HepG2 (cell line): ENCODE data around the gene WIZ. TPM values are rescaled to one million over a fixed set of nuclear protein-coding genes. Genes with fewer than 3 reads are reported as not detected.
A peak's percentile ranks its signal among the peaks of the same experiment; 100 is the strongest.

Experiments used
- ATAC-seq: fragments of 200-7000 bp; cut with Tn5 transposase; 3 replicates; pipeline ENCODE4 v1.9.1; 2020; ENCODE audit warnings: mild to moderate bottlenecking, moderate library complexity
- BruUV-seq: library from RNA; stranded (reverse); fragments of 400-500 nt; replicated peaks from 2 replicates; lab custom pipeline; 2021; lab: Mats Ljungman, UMichigan
- CTCF ChIA-PET: fragments of 300-600 bp; formaldehyde crosslinking; extraction: SDS; loops from one replicate; lab custom pipeline; 2021; ENCODE audit warnings: low total read pairs, inconsistent platforms, low intra/inter-chr PET ratio; lab: Yijun Ruan, JAX
- POLR2A ChIA-PET: fragments of 350-600 bp; sonication (Branson Sonifier 250); formaldehyde crosslinking; loops from one replicate; lab custom pipeline; 2020; ENCODE audit warnings: antibody characterized with exemption, inconsistent platforms; lab: Yijun Ruan, JAX
- DNase-seq: peaks from one replicate; pipeline ENCODE4 v3.0.0-alpha.2; 2015; ENCODE audit warnings: low spot score
- FAIRE-seq: peaks from 3 replicates; lab custom pipeline; 2011; peaks lifted over from hg19 to GRCh38; lab: Jason Lieb, UNC
- H2AFZ ChIP-seq: one replicate; pipeline ENCODE4 v1.6.1; 2011; ENCODE audit warnings: low read length, inconsistent platforms
- H3K27ac ChIP-seq: fragments of 300-600 bp; 3 replicates; pipeline ENCODE4 v1.8.0; 2011; ENCODE audit warnings: mixed run types, mild to moderate bottlenecking, mixed read lengths, low read length, inconsistent platforms; ENCODE audit not compliant: insufficient read depth; ENCODE audit errors: extremely low read length
- H3K27me3 ChIP-seq, 2 experiments: fragments of 200-600 bp in 1 of 2; 2 replicates in 1 of 2; 3 replicates in 1 of 2; pipeline versions ENCODE4 v1.6.0 to v1.8.0; 2011; ENCODE audit warnings: low read length in 2 of 2, mild to moderate bottlenecking in 2 of 2, moderate library complexity in 2 of 2, inconsistent platforms in 1 of 2; ENCODE audit not compliant: insufficient read depth in 2 of 2, control insufficient read depth in 1 of 2
- H3K36me3 ChIP-seq, 2 experiments: fragments of 200-600 bp in 1 of 2; replicated peaks in 1 of 2; 2 replicates in 1 of 2; 3 replicates in 1 of 2; pipeline versions ENCODE4 v1.5.1 to v1.8.0; 2011; ENCODE audit warnings: low read length in 2 of 2, inconsistent platforms in 1 of 2; ENCODE audit not compliant: insufficient read depth in 2 of 2, control insufficient read depth in 1 of 2
- H3K4me1 ChIP-seq: 2 replicates; pipeline ENCODE4 v1.5.1; 2012; ENCODE audit warnings: low read length, inconsistent platforms; ENCODE audit not compliant: insufficient read depth
- H3K4me2 ChIP-seq: 2 replicates; pipeline ENCODE4 v1.6.0; 2011; ENCODE audit warnings: low read depth, low read length, inconsistent platforms
- H3K4me3 ChIP-seq, 3 experiments: fragments of 200-600 bp in 1 of 3; sonication (generic), shearing (Covaris generic) in 1 of 3; replicated peaks in 1 of 3; 2 replicates each; pipeline ENCODE4 v1.5.1; 2011 to 2016; ENCODE audit warnings: low read length in 3 of 3, inconsistent platforms in 2 of 3, low read depth in 2 of 3, mild to moderate bottlenecking in 2 of 3, control low read depth in 1 of 3, mixed read lengths in 1 of 3; ENCODE audit not compliant: insufficient read depth in 1 of 3
- H3K79me2 ChIP-seq: one replicate; pipeline ENCODE4 v1.6.1; 2011; ENCODE audit warnings: low read length, inconsistent platforms; ENCODE audit not compliant: insufficient read depth
- H3K9ac ChIP-seq: 2 replicates; pipeline ENCODE4 v1.6.0; 2011; ENCODE audit warnings: mild to moderate bottlenecking, low read depth, low read length, inconsistent platforms; ENCODE audit not compliant: insufficient read depth
- H3K9me3 ChIP-seq: 2 replicates; pipeline ENCODE4 v1.5.1; 2012; ENCODE audit warnings: mild to moderate bottlenecking, low read length
- H4K20me1 ChIP-seq: 2 replicates; pipeline ENCODE4 v1.6.0; 2011; ENCODE audit warnings: inconsistent platforms, mild to moderate bottlenecking, low read length, moderate library complexity; ENCODE audit not compliant: insufficient read depth
- ARHGAP35 ChIP-seq: sonication (generic); formaldehyde crosslinking; IDR thresholded peaks from 2 replicates; pipeline ENCODE4 v1.9.0; 2022; ENCODE audit warnings: mild to moderate bottlenecking, inconsistent platforms, moderate library complexity, missing genetic modification reagents, borderline replicate concordance
- ARNTL ChIP-seq: sonication (generic); formaldehyde crosslinking; IDR thresholded peaks from 2 replicates; pipeline ENCODE4 v1.4.0; 2020; ENCODE audit warnings: mild to moderate bottlenecking, missing genetic modification reagents
- CENPBD1 ChIP-seq: sonication (generic); formaldehyde crosslinking; IDR thresholded peaks from 2 replicates; pipeline ENCODE4 v1.8.0; 2022; ENCODE audit warnings: missing genetic modification reagents, low read depth, mild to moderate bottlenecking, borderline replicate concordance
- CHCHD3 ChIP-seq: sonication (generic); formaldehyde crosslinking; IDR thresholded peaks from 2 replicates; pipeline ENCODE4 v1.8.0; 2022; ENCODE audit warnings: mild to moderate bottlenecking, missing genetic modification reagents, moderate library complexity
- MYC ChIP-seq: sonication (generic); formaldehyde crosslinking; IDR thresholded peaks from 2 replicates; pipeline ENCODE4 v1.9.0; 2021; ENCODE audit warnings: missing genetic modification reagents, borderline replicate concordance
- PITX1 ChIP-seq: sonication (generic); formaldehyde crosslinking; IDR thresholded peaks from 2 replicates; pipeline ENCODE4 v1.5.1; 2020; ENCODE audit warnings: mild to moderate bottlenecking, missing genetic modification reagents
- PRDM15 ChIP-seq: sonication (generic); formaldehyde crosslinking; IDR thresholded peaks from 2 replicates; pipeline ENCODE4 v1.4.0; 2020; ENCODE audit warnings: missing genetic modification reagents
- RAD21 ChIP-seq: fragments of 450-650 bp; formaldehyde crosslinking; IDR thresholded peaks from 2 replicates; pipeline ENCODE4 v1.5.0; 2020; ENCODE audit warnings: mild to moderate bottlenecking
- TCF12 ChIP-seq, 2 experiments: fragments of 450-650 bp in 1 of 2; sonication (generic) in 1 of 2; formaldehyde crosslinking in 1 of 2; IDR thresholded peaks; 2 replicates each; pipeline versions ENCODE4 v1.6.1 to v1.8.0; 2017 to 2022; ENCODE audit warnings: antibody characterized with exemption in 1 of 2, mild to moderate bottlenecking in 1 of 2, missing genetic modification reagents in 1 of 2, moderate library complexity in 1 of 2
- ZNF280D ChIP-seq: sonication (generic); formaldehyde crosslinking; IDR thresholded peaks from 2 replicates; pipeline ENCODE4 v1.5.1; 2020; ENCODE audit warnings: mild to moderate bottlenecking, missing genetic modification reagents
- ZNF362 ChIP-seq: sonication (generic); formaldehyde crosslinking; IDR thresholded peaks from 2 replicates; pipeline ENCODE4 v1.4.0; 2020; ENCODE audit warnings: missing genetic modification reagents, mild to moderate bottlenecking, borderline replicate concordance
- ZNF761 ChIP-seq: sonication (generic); formaldehyde crosslinking; conservative IDR thresholded peaks from 2 replicates; pipeline ENCODE4 v1.4.0; 2020; ENCODE audit warnings: mild to moderate bottlenecking, missing genetic modification reagents
- WGBS: methylation state at CpG from one replicate; pipeline ENCODE4 v1.1.6; 2017; ENCODE audit warnings: low lambda C conversion rate; 5-methylcytosine and 5-hydroxymethylcytosine counted together
- in situ Hi-C: cut with HindIII; loops from 2 replicates; pipeline ENCODE4 v1.10.0; 2017; ENCODE audit warnings: low pct_unique_long_range_greater_than_20kb; ENCODE audit not compliant: extremely low pct_ligation_motif_present
- intact Hi-C: fragments of 100-400 bp; cut with micrococcal nuclease; formaldehyde crosslinking; loops from one replicate; pipeline ENCODE4 v1.10.0; 2022; ENCODE audit not compliant: unreplicated experiment
- polyA plus RNA-seq, 8 experiments: library from polyadenylated mRNA; depleted of rRNA in 3 of 8; stranded (reverse) in 7 of 8; unstranded in 1 of 8; fragments of >200 nt; fragmentation: Illumina TruSeq in 4 of 8; extraction: Trizol in 4 of 8; gene quantifications; 2 replicates each; pipeline versions ENCODE4 v1.2.1 to v1.2.3, GENCODE V29; 2011 to 2016; ENCODE audit warnings: low read depth in 4 of 8, missing spikeins in 1 of 8, mixed read lengths in 1 of 8; ENCODE audit not compliant: insufficient read depth in 1 of 8
- total RNA-seq, 5 experiments: library from RNA; depleted of rRNA; stranded (reverse); fragments of >200 nt; fragmentation: Illumina TruSeq; extraction: Trizol; gene quantifications; 2 replicates each; pipeline ENCODE4 v1.2.3, GENCODE V29; 2016; ENCODE audit warnings: low read depth in 1 of 5

WIZ gene
- total and polyA plus RNA-seq, 2 of the 13 experiments (the other 11 are each of a cell fraction or from before 2014, with no cell fraction given), result 4.7 to 4.8 TPM

- TF ChIP-seq ZNF280D (CRISPR knock-in tag) (no peak), ARNTL (CRISPR knock-in tag) (peak; percentile 22; the same call in 1 of the 2 replicates), ARHGAP35 (CRISPR knock-in tag) (no peak), CENPBD1 (CRISPR knock-in tag) (no peak), MYC (peak; percentile 85), ZNF761 (peak; percentile 69; the same call in 1 of the 2 replicates)
- TF ChIP-seq, all 625 proteins: peak for 270
Measured at GRCh38 chr19:15418579-15419412, 31.0 kb downstream of the WIZ start, which contains the start of gene AKAP8L (continued).

GRCh38 chr19:15418231-15418578 is 31.6 kb downstream of the WIZ start:
- Histone ChIP-seq H4K20me1 (peaks cover 19% of the 10 kb centered on the region), H2AFZ (no peak overlapping the region), H3K27ac (peak overlapping the region; percentile 81), H3K79me2 (peaks cover 51% of the 10 kb centered on the region), H3K36me3 (peaks cover 5 to 6% of the 10 kb centered on the region in 2 experiments; a peak in 3 of 5 replicates), H3K27me3 (no peaks in the 10 kb centered on the region; a peak in 1 of 5 replicates), H3K4me2 (peak overlapping the region; percentile 90), H3K4me3 (peak overlapping the region; percentile 84 to 97 (median 85)), H3K9ac (peak overlapping the region; percentile 98), H3K9me3 (no peaks in the 10 kb centered on the region; the same call in 1 of the 2 replicates), H3K4me1 (peaks cover 40% of the 10 kb centered on the region)
- CTCF ChIA-PET, result interaction anchor here (3.0 kb wide), 1 partner anchor 138 kb away, joined by 35 read pairs; no protein-coding TSS in a partner anchor
- POLR2A ChIA-PET, result interaction anchor here (0.6 to 4.0 kb wide), 18 partner anchors 8 to 259 kb away, joined by 3 to 67 read pairs (median 6); partner anchors contain the start of genes AKAP8 and PGLYRP2
- WGBS, result 3% methylated on average over 16 of the region's 16 CpGs
- no TSS peak for BruUV-seq
- in situ Hi-C loops, result no loop called here
- intact Hi-C loops, result loop anchor here (5.0 kb wide), 1 partner anchor 156 kb away; no protein-coding TSS in a partner anchor
- DNase-seq (no peak), FAIRE-seq (no peak), ATAC-seq (peak; percentile 4; the same call in 2 of the 3 replicates)
- TF ChIP-seq PRDM15 (CRISPR knock-in tag) (no peak), ZNF362 (no peak), CHCHD3 (CRISPR knock-in tag) (no peak), TCF12 (IDR thresholded peaks at IDR 0.05) (no peak), TCF12 (CRISPR knock-in tag; IDR thresholded peaks at IDR 0.05) (no peak), PITX1 (CRISPR knock-in tag) (peak; percentile 38; the same call in 1 of the 2 replicates), RAD21 (CRISPR knock-in tag) (no peak)
